HuH-7.5 (cell line): ENCODE results near the gene MUC5B.
"Not testable (repeated sequence)": the region's sequence is repeated elsewhere in the genome, so short reads cannot be mapped to it uniquely, and the experiment has no call there.

Experiments
- DNase-seq: peaks from one replicate; pipeline ENCODE4 v3.0.0; 2011; ENCODE audit warnings: low spot score

The MUC5B gene

DNA sequence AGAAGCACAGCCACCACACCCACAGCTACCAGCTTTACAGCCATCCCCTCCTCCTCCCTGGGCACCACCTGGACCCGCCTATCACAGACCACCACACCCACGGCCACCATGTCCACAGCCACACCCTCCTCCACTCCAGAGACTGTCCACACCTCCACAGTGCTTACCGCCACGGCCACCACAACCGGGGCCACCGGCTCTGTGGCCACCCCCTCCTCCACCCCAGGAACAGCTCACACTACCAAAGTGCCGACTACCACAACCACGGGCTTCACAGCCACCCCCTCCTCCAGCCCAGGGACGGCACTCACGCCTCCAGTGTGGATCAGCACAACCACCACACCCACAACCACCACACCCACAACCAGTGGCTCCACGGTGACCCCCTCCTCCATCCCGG lies 27.5 kb downstream of the MUC5B start:
- DNase-seq, result not testable (repeated sequence)

DNA sequence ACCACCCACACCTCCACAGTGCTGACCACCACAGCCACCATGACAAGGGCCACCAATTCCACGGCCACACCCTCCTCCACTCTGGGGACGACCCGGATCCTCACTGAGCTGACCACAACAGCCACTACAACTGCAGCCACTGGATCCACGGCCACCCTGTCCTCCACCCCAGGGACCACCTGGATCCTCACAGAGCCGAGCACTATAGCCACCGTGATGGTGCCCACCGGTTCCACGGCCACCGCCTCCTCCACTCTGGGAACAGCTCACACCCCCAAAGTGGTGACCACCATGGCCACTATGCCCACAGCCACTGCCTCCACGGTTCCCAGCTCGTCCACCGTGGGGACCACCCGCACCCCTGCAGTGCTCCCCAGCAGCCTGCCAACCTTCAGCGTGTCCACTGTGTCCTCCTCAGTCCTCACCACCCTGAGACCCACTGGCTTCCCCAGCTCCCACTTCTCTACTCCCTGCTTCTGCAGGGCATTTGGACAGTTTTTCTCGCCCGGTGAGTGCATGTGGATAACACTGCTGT lies 28.4 kb downstream of the MUC5B start:
- DNase-seq, result no peak

DNA sequence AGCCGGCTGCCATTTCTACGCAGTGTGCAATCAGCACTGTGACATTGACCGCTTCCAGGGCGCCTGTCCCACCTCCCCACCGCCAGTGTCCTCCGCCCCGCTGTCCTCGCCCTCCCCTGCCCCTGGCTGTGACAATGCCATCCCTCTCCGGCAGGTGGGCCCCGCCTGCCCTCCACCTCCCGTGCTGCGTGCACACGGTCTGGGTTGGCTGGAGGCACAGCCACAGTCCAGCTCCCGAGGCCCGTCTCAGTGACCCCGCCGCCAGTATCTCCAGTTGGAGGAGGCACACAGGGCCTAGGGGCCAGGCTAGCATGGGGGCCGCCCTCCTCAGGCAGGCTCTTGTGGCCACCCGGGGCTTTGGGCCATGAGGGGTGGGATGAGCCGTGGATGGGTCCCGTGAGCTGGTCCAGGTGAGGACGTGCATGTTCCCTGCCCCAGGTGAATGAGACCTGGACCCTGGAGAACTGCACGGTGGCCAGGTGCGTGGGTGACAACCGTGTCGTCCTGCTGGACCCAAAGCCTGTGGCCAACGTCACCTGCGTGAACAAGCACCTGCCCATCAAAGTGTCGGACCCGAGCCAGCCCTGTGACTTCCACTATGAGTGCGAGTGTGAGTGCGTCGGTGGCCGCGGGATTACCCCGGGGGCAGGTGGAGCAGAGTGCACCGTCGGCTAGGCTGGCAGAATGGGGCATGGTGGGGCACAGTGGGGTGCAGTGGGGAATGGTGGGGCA lies 29.7 kb downstream of the MUC5B start:
- no peak for DNase-seq

GRCh38 chr11:1253103-1253485 lies 30.2 kb downstream of the MUC5B start:
- DNase-seq, result no peak

DNA sequence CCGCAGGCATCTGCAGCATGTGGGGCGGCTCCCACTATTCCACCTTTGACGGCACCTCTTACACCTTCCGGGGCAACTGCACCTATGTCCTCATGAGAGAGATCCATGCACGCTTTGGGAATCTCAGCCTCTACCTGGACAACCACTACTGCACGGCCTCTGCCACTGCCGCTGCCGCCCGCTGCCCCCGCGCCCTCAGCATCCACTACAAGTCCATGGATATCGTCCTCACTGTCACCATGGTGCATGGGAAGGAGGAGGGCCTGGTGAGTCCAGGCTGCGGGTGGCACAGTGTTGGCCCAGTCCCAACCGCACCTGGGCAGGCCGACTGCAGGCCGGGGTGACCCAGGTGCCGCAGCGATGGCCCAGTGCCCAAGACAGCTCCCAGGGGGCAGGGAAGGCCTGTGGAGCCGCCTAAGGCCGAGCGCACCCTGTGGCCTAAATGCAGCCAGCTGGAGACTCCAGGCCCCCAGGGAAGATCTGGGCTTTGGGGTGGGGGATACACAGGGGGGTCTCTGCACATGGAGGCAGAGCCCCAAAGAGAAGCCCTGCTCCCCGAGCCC lies 31.3 kb downstream of the MUC5B start:
- DNase-seq, result no peak

GRCh38 chr11:1254733-1255132 lies 31.9 kb downstream of the MUC5B start:
- DNase-seq, result no peak

DNA sequence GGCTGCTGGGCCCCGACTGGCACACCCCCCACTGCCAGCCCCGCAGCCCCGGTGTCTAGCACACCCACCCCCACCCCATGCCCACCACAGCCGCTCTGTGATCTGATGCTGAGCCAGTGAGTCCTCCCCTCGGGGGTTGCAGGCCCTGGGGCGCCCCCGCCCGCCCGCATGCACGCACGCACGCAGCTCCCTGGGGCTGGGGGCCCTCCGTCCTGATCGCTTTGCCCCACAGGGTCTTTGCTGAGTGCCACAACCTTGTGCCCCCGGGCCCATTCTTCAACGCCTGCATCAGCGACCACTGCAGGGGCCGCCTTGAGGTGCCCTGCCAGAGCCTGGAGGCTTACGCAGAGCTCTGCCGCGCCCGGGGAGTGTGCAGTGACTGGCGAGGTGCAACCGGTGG lies 32.3 kb downstream of the MUC5B start:
- DNase-seq, result no peak

GRCh38 chr11:1256257-1257045 lies 33.6 kb downstream of the MUC5B start:
- no peak for DNase-seq

GRCh38 chr11:1257366-1257765 lies 34.5 kb downstream of the MUC5B start:
- no peak for DNase-seq

DNA sequence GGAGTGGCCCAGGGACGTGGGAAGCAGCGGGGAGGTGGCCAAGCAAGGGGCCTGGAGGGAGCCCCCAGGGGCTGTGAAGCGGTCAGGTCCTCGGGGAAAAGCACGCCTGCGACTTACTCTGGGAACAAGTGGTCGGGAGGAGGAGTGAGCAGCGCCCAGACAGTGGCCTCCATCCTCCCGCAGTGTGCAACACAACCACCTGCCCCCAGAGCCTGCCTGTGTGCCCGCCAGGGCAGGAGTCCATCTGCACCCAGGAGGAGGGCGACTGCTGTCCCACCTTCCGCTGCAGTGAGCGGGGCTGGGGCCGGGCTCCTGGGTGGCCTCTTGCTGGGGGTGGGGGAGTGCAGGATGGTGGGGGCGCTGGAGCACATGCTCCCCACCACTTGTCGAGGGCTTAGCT lies 35.0 kb downstream of the MUC5B start:
- DNase-seq, result no peak

- DNase-seq, result no peak
Measured at GRCh38 chr11:1258401-1259075, 35.7 kb downstream of the MUC5B start.

DNA sequence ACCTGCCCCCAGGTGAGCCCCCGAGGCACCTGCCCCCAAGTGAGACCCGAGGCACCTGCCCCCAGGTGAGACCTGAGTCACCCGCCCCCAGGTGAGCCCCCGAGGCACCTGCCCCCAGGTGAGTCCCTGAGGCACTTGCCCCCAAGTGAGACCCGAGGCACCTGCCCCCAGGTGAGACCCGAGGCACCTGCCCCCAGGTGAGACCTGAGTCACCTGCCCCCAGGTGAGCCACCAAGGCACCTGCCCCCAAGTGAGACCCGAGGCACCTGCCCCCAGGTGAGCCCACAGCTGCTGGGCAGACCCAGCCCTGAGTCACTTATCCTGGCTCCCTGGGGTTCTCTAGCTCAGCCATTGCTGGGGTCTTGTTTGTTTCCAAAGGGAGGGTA lies 36.2 kb downstream of the MUC5B start:
- DNase-seq, result no peak

DNA sequence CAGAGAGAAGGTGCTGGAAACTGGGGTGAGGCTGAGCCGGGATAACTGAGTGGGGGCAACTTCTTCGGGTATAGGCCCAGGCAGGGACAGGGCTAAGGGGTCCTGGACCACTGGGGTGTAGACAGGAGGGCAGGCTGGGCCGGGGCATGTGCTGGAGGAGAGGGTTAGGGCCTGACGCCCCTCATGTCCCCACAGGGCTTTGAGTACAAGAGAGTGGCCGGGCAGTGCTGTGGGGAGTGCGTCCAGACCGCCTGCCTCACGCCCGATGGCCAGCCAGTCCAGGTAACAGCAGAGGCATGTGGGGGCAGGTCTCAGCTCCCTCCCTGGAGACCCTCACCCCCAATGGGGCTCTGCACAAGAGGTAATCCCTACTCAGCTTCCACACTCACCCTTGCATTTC lies 36.7 kb downstream of the MUC5B start:
- no peak for DNase-seq

DNA sequence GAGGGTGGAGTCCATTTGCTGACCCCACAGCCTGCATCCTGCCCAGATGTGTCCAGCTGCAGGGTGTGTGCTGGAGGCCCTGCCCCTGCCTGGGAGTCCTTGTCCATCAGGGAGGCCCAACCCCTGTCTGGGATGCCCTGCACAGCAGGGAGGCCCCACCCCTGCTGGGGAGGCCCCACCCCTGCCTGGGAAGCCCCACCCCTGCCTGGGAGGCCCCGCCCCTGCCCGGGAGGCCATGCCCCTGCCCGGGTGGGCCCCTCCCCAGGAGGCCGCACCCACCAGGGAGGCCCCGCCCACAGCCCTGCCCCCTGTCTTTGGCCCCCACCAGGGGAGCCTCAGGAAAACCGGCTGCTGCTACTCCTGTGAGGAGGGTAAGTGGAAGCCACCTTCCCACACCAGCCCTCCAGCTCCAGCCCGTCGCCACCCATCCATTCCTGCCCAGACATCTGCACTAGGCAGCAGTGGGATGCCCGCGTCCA lies 37.2 kb downstream of the MUC5B start:
- DNase-seq, result no peak

DNA sequence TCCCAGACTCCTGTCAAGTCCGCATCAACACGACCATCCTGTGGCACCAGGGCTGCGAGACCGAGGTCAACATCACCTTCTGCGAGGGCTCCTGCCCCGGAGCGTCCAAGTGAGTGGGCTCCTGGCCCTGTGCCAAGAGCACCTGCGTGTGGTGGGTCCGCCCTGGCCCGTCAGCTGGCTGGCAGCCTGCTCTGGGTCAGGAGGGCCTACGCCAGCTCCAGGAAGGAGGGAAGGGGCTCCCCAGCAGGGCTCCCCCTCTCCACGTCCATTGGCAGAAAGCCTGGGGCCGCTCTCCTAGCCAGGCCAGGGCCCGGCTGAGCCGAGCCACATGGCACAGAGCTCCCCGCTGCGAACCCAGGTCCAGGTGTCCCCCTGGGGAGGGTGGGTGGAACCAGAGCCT lies 37.8 kb downstream of the MUC5B start:
- no peak for DNase-seq

DNA sequence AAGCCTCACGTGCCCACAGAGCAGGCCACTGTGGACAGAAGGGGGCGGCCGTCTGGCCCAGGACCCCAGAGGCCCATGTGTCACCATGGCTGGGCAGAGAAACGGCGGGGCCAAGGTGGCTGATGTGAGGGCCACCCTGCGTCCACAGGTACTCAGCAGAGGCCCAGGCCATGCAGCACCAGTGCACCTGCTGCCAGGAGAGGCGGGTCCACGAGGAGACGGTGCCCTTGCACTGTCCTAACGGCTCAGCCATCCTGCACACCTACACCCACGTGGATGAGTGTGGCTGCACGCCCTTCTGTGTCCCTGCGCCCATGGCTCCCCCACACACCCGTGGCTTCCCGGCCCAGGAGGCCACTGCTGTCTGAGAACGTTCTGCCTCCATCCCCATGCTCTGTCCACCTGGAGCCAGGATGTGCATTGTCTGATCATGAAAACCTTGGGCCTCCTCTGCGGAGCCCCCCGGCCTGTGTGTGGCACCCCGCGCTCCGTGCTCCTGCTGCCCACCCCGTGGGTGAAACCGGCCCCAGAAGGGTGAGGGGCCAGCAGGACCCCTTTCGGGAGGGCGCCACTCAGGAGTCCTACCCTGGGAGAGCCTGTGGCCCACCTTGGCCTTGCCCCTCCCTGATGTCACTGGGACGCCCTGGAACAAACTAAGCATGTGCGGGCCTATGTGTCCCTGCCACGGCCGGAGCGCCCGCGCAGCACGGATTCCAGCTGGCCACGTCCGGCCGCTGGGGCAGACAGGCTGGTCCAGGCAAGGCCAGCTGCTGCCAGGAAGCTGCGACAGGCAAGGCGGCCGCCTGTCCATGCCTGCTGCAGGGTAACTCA lies 38.6 kb downstream of the MUC5B start:
- no peak for DNase-seq

- DNase-seq, result peak; percentile 66
Measured at GRCh38 chr11:1262172-1263006, 39.5 kb downstream of the MUC5B start.

DNA sequence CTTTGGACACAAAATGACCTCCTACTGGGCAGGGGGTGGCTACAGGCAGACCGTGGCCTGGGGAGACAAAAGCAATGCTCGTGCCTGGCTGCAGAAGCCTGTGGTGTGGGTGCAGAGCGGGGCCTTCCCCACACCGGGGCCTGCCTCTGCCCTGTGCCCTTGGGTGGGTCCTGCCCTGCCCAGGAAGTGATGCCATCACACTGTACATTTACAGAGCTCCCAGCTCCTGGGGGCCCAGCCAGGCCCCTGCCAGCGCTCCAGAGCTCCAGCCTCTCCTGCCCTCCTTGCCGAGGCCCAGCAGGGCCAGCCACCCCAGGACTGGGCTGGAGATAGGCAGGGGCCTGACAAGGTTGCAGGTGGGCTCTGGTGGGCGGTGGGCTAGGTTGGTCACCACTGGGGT lies 40.1 kb downstream of the MUC5B start:
- DNase-seq, result no peak

- DNase-seq, result not testable (repeated sequence)
Measured at GRCh38 chr11:1264444-1264843, 41.6 kb downstream of the MUC5B start.

GRCh38 chr11:1265480-1265879 lies 42.6 kb downstream of the MUC5B start:
- not testable (repeated sequence) for DNase-seq

DNA sequence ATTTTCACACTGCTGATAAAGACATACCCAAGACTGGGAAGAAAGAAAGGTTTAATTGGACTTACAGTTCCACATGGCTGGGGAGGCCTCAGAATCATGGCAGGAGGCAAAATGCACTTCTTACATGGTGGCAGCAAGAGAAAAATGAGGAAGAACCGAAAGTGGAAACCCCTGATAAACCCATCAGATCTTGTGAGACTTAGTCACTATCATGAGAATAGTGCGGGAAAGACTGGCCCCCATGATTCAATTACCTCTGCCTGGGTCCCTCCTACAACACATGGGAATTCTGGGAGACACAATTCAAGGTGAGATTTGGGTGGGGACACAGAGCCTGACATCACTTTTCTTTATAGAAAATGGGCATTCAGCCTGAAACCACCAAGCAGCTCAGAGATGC lies 44.1 kb downstream of the MUC5B start:
- DNase-seq, result not testable (repeated sequence)
